Dedifferentiated amniotic fluid mesenchymal stem cell (primary cell): ENCODE measurements around the gene CD22.

Experiments used
- DNase-seq: peaks from one replicate; pipeline ENCODE4 v3.0.0-alpha.2; 2016; ENCODE audit errors: extremely low spot score

CD22 gene

GRCh38 chr19:35383536-35383935, 54.5 kb downstream of the CD22 start:
- DNase-seq, result no peak

- DNase-seq, result no peak
Measured at GRCh38 chr19:35388277-35389054, 59.5 kb downstream of the CD22 start.

DNA sequence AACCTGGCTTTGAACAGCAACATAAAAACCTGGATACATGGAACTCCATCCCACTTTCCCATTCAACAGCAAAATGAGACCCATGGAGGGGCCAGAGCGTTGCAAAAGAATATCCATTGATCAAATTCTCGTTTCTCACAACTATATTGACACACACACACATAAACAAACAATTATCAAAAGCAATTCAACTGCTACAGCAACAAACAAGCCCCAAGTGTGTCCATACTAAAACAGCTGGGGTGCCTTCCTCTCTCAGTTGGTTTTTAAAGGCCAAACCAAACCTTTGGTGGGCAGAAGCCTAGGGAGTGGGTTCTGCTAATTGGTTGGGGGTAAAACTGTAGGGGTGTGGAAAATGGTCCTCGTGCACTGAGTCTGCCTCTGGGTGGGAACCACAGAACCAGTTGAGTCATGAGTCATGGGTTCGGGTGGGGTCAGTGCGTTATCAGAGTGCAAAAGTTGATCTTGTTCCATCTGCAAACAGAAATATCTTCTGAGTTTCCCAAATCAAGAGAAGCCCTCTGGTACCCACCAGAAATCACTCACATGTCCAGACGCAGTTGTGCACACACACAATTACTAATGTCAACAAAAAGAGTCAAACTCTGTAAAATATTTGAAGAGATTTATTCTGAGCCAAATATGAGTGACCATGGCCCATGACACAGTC, 60.3 kb downstream of the CD22 start:
- DNase-seq, result no peak

DNA sequence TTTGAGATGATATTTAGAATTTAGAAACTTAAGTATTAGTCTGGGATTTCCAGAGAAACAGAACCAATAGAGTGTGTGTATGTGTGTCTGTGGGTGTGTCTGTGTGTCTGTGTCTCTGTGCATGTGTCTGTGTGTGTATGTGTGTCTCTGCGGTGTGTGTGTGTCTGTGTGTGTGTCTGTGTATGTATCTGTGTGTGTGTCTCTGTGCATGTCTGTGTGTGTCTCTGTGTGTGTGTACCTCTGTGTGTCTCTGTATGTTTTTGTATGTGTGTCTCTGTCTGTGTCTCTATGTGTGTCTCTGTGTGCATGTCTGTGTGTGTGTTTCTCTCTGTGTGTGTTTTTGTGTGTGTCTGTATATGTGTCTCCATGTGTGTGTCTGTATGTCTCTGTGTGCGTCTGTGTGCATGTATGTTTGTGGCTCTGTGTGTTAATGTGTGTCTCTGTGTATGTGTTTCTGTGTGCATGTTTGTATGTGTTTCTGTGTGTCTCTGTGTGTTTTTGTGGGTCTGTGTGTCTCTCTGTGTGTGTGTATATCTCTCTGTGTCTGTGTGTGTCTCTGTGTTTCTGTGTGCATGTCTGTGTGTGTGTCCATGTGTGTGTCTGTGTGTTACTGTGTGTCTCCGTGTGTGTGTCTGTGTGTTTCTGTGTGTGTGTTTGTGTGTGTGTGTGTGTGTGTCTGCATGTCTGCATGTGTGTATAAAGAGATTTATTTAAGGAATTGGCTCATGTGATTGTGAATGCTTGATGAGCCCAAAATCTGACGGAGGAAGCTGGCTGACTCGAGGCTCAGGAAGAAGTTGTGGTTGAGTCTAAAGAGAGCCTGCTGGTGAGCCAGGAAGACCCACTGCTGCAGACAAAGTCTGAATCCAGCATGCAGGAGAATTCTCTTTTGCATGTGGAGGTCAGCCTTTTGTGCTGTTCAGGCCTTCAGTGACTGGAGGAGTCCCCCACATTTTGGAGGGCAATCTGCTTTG, 64.0 kb downstream of the CD22 start:
- no peak for DNase-seq

DNA sequence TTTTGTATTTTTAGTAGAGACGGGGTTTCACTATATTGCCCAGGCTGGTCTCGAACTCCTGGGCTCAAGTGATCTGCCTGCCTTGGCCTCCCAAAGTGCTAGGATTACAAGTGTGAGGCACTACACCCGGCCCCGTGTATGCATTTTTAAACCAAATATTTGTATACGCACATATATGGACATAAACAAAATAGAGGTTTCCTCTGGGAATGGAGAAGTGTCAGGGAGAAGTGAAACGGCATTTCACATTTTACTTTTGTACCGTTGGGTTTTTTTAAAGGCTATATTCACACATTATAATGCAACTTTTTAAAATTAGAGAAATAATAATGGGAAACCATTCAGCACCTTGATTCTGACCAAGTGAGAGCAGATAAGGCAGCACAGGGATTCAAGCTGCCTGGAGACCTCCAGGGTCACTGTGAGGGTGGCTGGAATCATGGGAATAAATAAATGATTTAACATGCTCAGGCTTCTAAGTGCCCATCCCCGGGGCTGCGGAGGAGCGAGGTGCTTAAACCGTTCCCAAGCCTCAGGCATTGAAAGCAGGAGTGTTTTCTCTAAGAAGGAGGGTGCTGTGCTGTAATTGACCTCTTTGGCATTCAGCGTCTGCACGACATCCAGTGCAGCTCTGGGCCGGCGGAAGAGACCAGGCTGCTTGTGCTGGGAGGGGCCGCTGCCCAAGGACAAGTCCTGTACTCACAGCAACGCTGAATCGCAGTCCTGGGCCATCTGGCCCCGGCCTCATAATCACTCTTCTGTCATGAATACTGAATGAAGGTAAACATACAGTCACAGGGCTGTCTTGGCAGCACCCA, 66.6 kb downstream of the CD22 start:
- no peak for DNase-seq

DNA sequence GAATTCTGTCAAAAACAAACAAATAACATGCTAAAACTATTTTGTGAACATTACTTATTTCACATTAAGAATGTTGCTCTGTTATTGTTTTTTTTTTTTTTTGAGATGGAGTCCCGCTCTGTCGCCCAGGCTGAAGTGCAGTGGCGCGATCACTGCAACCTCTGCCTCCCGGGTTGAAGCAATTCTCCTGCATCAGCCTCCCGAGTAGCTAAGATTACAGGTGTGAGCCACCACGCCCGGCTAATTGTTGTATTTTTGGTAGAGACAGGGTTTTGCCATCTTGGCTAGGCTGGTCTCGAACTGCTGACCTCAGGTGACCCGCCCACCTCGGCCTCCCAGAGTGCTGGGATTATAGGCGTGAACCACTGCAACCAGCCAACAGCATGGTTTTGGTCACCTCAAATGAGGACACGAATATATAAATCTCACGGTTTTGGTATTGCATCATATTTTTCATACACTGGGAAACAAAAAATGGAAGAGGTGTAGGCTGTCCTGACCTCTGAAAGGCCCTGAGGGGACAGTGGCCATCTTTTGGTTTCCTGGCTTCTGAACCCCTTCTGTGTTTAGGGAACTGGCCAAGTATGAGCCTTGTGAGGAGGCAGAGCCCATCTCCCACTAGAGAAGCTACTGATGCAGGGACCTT, 67.4 kb downstream of the CD22 start:
- no peak for DNase-seq
